DOHH2 (cell line): ENCODE results near the gene P3H3.

Source experiments
- H3F3A ChIP-seq: fragments of 200-600 bp; sonication (generic), shearing (Covaris generic); 2 replicates; pipeline ENCODE4 v1.6.0; 2016; ENCODE audit warnings: antibody characterized with exemption, mild to moderate bottlenecking; ENCODE audit not compliant: control insufficient read depth, insufficient read depth
- H3K27ac ChIP-seq: fragments of 200-600 bp; sonication (generic); 2 replicates; pipeline ENCODE4 v1.5.1; 2014; ENCODE audit warnings: low read depth, mild to moderate bottlenecking, low read length, moderate library complexity
- H3K27me3 ChIP-seq: fragments of 200-600 bp; sonication (generic); 2 replicates; pipeline ENCODE4 v1.6.1; 2014; ENCODE audit warnings: mild to moderate bottlenecking, low read length, mixed read lengths; ENCODE audit not compliant: control insufficient read depth
- H3K36me3 ChIP-seq: fragments of 200-600 bp; sonication (generic); 2 replicates; pipeline ENCODE4 v1.6.1; 2014; ENCODE audit warnings: mild to moderate bottlenecking, low read length, moderate library complexity, mixed read lengths; ENCODE audit not compliant: control insufficient read depth
- H3K4me1 ChIP-seq: fragments of 200-600 bp; sonication (generic); 2 replicates; pipeline ENCODE4 v1.6.1; 2014; ENCODE audit warnings: mild to moderate bottlenecking, low read length, mixed read lengths; ENCODE audit not compliant: control insufficient read depth
- H3K4me2 ChIP-seq: fragments of 200-600 bp; sonication (generic); 2 replicates; pipeline ENCODE4 v1.6.0; 2014; ENCODE audit warnings: mild to moderate bottlenecking, low read length, moderate library complexity
- H3K4me3 ChIP-seq: fragments of 200-600 bp; sonication (generic); 2 replicates; pipeline ENCODE4 v1.5.1; 2014; ENCODE audit warnings: mild to moderate bottlenecking, low read length, mixed read lengths
- H3K79me2 ChIP-seq: fragments of 200-600 bp; sonication (generic); 2 replicates; pipeline ENCODE4 v1.6.1; 2014; ENCODE audit warnings: mild to moderate bottlenecking, low read length, mixed read lengths; ENCODE audit not compliant: control insufficient read depth
- H3K9me2 ChIP-seq: fragments of 200-600 bp; sonication (generic); replicated peaks from 2 replicates; pipeline ENCODE4 v1.6.1; 2014; ENCODE audit warnings: mild to moderate bottlenecking, low read length, mixed read lengths; ENCODE audit not compliant: control insufficient read depth
- H3K9me3 ChIP-seq: fragments of 200-600 bp; sonication (generic); 2 replicates; pipeline ENCODE4 v1.6.1; 2014; ENCODE audit warnings: antibody characterized with exemption, low read length, mixed read lengths; ENCODE audit not compliant: control insufficient read depth, insufficient read depth
- H4K20me1 ChIP-seq: fragments of 200-600 bp; sonication (generic); 2 replicates; pipeline ENCODE4 v1.6.0; 2014; ENCODE audit warnings: low read depth, mild to moderate bottlenecking, antibody characterized with exemption, low read length, moderate library complexity; ENCODE audit not compliant: control insufficient read depth, insufficient read depth
- EZH2phosphoT487 ChIP-seq: fragments of 200-600 bp; sonication (generic); IDR thresholded peaks from 2 replicates; pipeline ENCODE4 v1.6.1; 2017; ENCODE audit warnings: borderline replicate concordance, mild to moderate bottlenecking, antibody characterized with exemption, low read length, moderate library complexity, mixed read lengths
- TF ChIP-seq, protein P1 (sequence below): fragments of 200-600 bp; sonication (generic); IDR thresholded peaks from one replicate; pipeline ENCODE4 v1.5.1; 2014; ENCODE audit warnings: antibody characterized with exemption, mild to moderate bottlenecking, low read depth, low read length; ENCODE audit not compliant: poor library complexity, severe bottlenecking

P3H3 gene

DNA sequence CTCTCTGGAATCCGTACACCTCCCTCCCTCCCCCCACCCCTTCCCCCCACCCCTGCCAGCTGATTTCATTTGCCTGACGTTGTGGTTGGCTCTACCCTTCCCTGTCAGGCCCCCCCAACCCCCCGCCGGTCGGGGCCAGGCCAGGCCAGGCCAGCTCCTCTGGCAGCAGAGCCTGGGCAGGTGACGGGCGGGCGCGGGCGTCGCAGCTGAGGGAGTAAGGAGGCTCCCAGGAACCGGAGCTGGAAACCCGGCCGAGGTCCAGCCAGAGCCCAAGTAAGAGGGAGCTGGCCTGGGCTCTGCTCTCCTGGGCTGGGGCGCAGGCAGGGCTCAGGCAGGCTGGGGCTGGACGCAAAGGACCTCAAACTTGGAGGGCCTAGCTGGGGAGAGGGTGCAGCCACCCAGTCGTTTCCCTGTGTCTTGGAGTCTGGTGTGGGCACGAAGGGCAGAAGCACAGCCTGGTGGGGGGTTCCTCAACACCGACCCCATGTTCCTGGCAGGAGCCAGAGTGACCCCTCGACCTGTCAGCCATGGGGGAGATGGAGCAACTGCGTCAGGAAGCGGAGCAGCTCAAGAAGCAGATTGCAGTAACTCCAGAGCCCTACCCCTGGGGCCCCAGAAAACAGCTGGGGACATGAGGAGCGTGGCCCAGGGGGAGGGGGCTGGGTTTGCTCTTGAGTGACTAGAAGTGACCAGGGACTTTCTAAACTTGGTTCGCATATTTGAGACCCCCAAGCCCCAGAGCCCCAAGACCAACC, 12.7 kb downstream of the P3H3 start, which contains the start of gene GNB3:
Gene GNB3, plus strand, starts transcription at position 165 of the 755 bp plus-strand sequence. Its CDS starts 363 bp downstream, at position 528.
- Histone ChIP-seq H3F3A (peaks cover 11% of the 10 kb centered on the region), H3K27me3 (no peaks in the 10 kb centered on the region), H3K4me1 (peaks cover 44% of the 10 kb centered on the region), H3K4me2 (peak within 1 kb of the TSS; percentile 97), H3K79me2 (no peaks in the 10 kb centered on the region), H3K9me2 (no peaks in the 10 kb centered on the region), H3K9me3 (no peaks in the 10 kb centered on the region), H3K36me3 (peaks cover 2% of the 10 kb centered on the region), H3K27ac (peak within 1 kb of the TSS; percentile 86), H4K20me1 (no peaks in the 10 kb centered on the region), H3K4me3 (peak within 1 kb of the TSS; percentile 69)
- TF ChIP-seq EZH2phosphoT487: no peak
- TF ChIP-seq, protein P1, sequence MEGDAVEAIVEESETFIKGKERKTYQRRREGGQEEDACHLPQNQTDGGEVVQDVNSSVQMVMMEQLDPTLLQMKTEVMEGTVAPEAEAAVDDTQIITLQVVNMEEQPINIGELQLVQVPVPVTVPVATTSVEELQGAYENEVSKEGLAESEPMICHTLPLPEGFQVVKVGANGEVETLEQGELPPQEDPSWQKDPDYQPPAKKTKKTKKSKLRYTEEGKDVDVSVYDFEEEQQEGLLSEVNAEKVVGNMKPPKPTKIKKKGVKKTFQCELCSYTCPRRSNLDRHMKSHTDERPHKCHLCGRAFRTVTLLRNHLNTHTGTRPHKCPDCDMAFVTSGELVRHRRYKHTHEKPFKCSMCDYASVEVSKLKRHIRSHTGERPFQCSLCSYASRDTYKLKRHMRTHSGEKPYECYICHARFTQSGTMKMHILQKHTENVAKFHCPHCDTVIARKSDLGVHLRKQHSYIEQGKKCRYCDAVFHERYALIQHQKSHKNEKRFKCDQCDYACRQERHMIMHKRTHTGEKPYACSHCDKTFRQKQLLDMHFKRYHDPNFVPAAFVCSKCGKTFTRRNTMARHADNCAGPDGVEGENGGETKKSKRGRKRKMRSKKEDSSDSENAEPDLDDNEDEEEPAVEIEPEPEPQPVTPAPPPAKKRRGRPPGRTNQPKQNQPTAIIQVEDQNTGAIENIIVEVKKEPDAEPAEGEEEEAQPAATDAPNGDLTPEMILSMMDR: no peak

DNA sequence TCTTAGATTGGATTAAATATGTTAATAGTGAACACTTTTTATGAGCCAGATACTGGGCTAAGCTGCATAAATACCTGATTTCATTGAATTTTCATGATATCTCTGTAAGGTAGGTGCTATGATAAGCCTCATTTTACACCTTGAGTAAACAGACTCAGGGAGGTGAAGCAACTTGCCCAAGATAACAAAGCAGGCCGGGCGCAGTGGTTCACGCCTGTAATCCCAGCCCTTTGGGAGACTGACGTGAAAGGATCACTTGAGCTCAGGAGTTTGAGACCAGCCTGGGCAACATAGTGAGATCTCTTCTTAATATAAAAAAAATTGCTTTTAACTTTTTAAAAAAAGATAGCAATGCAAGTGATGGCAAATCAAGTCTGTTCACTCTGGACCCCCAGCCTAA, 13.9 kb downstream of the P3H3 start:
- Histone ChIP-seq H3K36me3 (peaks cover 14% of the 10 kb centered on the region), H3K9me3 (no peaks in the 10 kb centered on the region), H3K27ac (no peak overlapping the region), H3K27me3 (no peaks in the 10 kb centered on the region), H3K4me1 (peaks cover 42% of the 10 kb centered on the region), H3K9me2 (no peaks in the 10 kb centered on the region), H3K4me3 (no peak overlapping the region), H3K79me2 (no peaks in the 10 kb centered on the region), H4K20me1 (no peaks in the 10 kb centered on the region), H3F3A (peaks cover 13% of the 10 kb centered on the region), H3K4me2 (no peak overlapping the region)
- TF ChIP-seq EZH2phosphoT487: no peak
- TF ChIP-seq, protein P1: no peak

DNA sequence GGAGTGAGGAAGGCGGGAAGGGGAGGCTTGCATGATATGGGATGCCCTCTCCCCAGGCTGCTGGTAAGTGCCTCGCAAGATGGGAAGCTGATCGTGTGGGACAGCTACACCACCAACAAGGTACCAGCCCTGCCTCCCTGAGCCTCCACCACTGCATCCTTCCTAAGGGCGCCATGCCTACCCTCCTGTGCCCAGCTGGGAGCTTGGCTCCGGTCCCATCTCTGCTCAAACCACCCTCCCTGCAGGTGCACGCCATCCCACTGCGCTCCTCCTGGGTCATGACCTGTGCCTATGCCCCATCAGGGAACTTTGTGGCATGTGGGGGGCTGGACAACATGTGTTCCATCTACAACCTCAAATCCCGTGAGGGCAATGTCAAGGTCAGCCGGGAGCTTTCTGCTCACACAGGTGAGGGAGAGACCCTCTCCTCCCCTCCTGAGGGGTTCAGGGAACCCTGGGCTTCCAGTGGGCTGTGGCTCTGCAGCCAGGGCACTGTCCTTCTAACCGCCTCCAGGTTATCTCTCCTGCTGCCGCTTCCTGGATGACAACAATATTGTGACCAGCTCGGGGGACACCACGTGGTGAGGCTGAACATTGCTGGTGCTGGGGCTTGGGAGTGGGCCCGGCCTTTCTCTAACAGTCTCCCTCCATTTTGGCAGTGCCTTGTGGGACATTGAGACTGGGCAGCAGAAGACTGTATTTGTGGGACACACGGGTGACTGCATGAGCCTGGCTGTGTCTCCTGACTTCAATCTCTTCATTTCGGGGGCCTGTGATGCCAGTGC, 15.1 kb downstream of the P3H3 start:
- Histone ChIP-seq H4K20me1 (no peaks in the 10 kb centered on the region), H3K27me3 (no peaks in the 10 kb centered on the region), H3K9me3 (no peaks in the 10 kb centered on the region), H3K9me2 (no peaks in the 10 kb centered on the region), H3K4me1 (peaks cover 37% of the 10 kb centered on the region), H3K27ac (no peak overlapping the region), H3K4me3 (no peak overlapping the region), H3K4me2 (no peak overlapping the region), H3K36me3 (peaks cover 25% of the 10 kb centered on the region), H3K79me2 (no peaks in the 10 kb centered on the region), H3F3A (peaks cover 13% of the 10 kb centered on the region)
- TF ChIP-seq EZH2phosphoT487: no peak
- TF ChIP-seq, protein P1: peak; percentile 26
